Measurements from ENCODE around the gene TTC9. TPM values are rescaled to one million over a fixed set of nuclear protein-coding genes. Genes with fewer than 3 reads are reported as not detected.

Gene TTC9
- total RNA-seq, 1 donor, result 0.36 TPM

GRCh38 chr14:70638416-70638815, 3.3 kb upstream of the TTC9 start:
- Histone ChIP-seq H3K36me3 (ENCODE audit: insufficient read depth, low read length) (no peaks in the 10 kb centered on the region), H3K9me3 (ENCODE audit: low read depth, low read length) (no peaks in the 10 kb centered on the region), H4K20me1 (ENCODE audit: insufficient read depth, low read length) (no peaks in the 10 kb centered on the region), H3K4me2 (ENCODE audit: insufficient read depth, low read length) (no peak overlapping the region), H3K79me2 (ENCODE audit: insufficient read depth, low read length) (no peaks in the 10 kb centered on the region), H3K4me3 (ENCODE audit: insufficient read depth, low read length) (no peak overlapping the region), H2AFZ (ENCODE audit: low read length) (no peak overlapping the region), H3K4me1 (ENCODE audit: insufficient read depth, low read length) (peaks cover 3% of the 10 kb centered on the region), H3K27ac (ENCODE audit: low read depth, low read length) (no peak overlapping the region), H3K27me3 (ENCODE audit: insufficient read depth, low read length) (peaks cover 54% of the 10 kb centered on the region)
- no peak for TF ChIP-seq CTCF (IDR thresholded peaks at IDR 0.05; ENCODE audit: extremely low read depth, low read depth, low read length)
- no peak for DNase-seq (ENCODE audit: insufficient read length, low spot score, missing footprints)

GRCh38 chr14:70640938-70641547, 673 bp upstream of the TTC9 start:
- DNase-seq (ENCODE audit: insufficient read length, low spot score, missing footprints), result peak; percentile 82
- TF ChIP-seq CTCF (IDR thresholded peaks at IDR 0.05; ENCODE audit: extremely low read depth, low read depth, low read length), result no peak
- Histone ChIP-seq H3K27me3 (ENCODE audit: insufficient read depth, low read length) (peaks cover 56% of the 10 kb centered on the region), H2AFZ (ENCODE audit: low read length) (no peak overlapping the region), H4K20me1 (ENCODE audit: insufficient read depth, low read length) (no peaks in the 10 kb centered on the region), H3K4me1 (ENCODE audit: insufficient read depth, low read length) (peaks cover 3% of the 10 kb centered on the region), H3K4me2 (ENCODE audit: insufficient read depth, low read length) (peak overlapping the region; percentile 61), H3K36me3 (ENCODE audit: insufficient read depth, low read length) (no peaks in the 10 kb centered on the region), H3K79me2 (ENCODE audit: insufficient read depth, low read length) (no peaks in the 10 kb centered on the region), H3K9me3 (ENCODE audit: low read depth, low read length) (no peaks in the 10 kb centered on the region), H3K4me3 (ENCODE audit: insufficient read depth, low read length) (peak overlapping the region; percentile 60), H3K27ac (ENCODE audit: low read depth, low read length) (no peak overlapping the region)

- H3K4me2 ChIP-seq (ENCODE audit: insufficient read depth, low read length), result peak overlapping the region; percentile 67
- DNase-seq (ENCODE audit: insufficient read length, low spot score, missing footprints), result peak; percentile 75
- no peaks in the 10 kb centered on the region for H4K20me1 ChIP-seq (ENCODE audit: insufficient read depth, low read length)
- peak overlapping the region; percentile 47 for H2AFZ ChIP-seq (ENCODE audit: low read length)
- H3K4me1 ChIP-seq (ENCODE audit: insufficient read depth, low read length), result peaks cover 3% of the 10 kb centered on the region
- H3K36me3 ChIP-seq (ENCODE audit: insufficient read depth, low read length), result no peaks in the 10 kb centered on the region
- H3K27me3 ChIP-seq (ENCODE audit: insufficient read depth, low read length), result peaks cover 62% of the 10 kb centered on the region
- no peak overlapping the region for H3K27ac ChIP-seq (ENCODE audit: low read depth, low read length)
- no peaks in the 10 kb centered on the region for H3K9me3 ChIP-seq (ENCODE audit: low read depth, low read length)
- no peak for TF ChIP-seq CTCF (IDR thresholded peaks at IDR 0.05; ENCODE audit: extremely low read depth, low read depth, low read length)
- H3K79me2 ChIP-seq (ENCODE audit: insufficient read depth, low read length), result no peaks in the 10 kb centered on the region
- peak overlapping the region; percentile 51 for H3K4me3 ChIP-seq (ENCODE audit: insufficient read depth, low read length)
These were observed 853 bp downstream of the TTC9 start for GRCh38 chr14:70642303-70643235.

GRCh38 chr14:70643967-70644366, 2.3 kb downstream of the TTC9 start:
- TF ChIP-seq CTCF (IDR thresholded peaks at IDR 0.05; ENCODE audit: extremely low read depth, low read depth, low read length), result no peak
- no peak overlapping the region for H3K4me3 ChIP-seq (ENCODE audit: insufficient read depth, low read length)
- no peak for DNase-seq (ENCODE audit: insufficient read length, low spot score, missing footprints)
- H2AFZ ChIP-seq (ENCODE audit: low read length), result no peak overlapping the region
- H3K79me2 ChIP-seq (ENCODE audit: insufficient read depth, low read length), result no peaks in the 10 kb centered on the region
- H4K20me1 ChIP-seq (ENCODE audit: insufficient read depth, low read length), result no peaks in the 10 kb centered on the region
- H3K4me1 ChIP-seq (ENCODE audit: insufficient read depth, low read length), result peaks cover 3% of the 10 kb centered on the region
- no peaks in the 10 kb centered on the region for H3K9me3 ChIP-seq (ENCODE audit: low read depth, low read length)
- H3K36me3 ChIP-seq (ENCODE audit: insufficient read depth, low read length), result no peaks in the 10 kb centered on the region
- no peak overlapping the region for H3K27ac ChIP-seq (ENCODE audit: low read depth, low read length)
- peaks cover 61% of the 10 kb centered on the region for H3K27me3 ChIP-seq (ENCODE audit: insufficient read depth, low read length)
- H3K4me2 ChIP-seq (ENCODE audit: insufficient read depth, low read length), result no peak overlapping the region

Measured in osteoblast (primary cell).